ENCODE measurements around the gene TRAF2. TPM values are rescaled to one million over a fixed set of nuclear protein-coding genes. Genes with fewer than 3 reads are reported as not detected.

Gene TRAF2
- total and polyA plus RNA-seq, 4 donors = 4.7 to 14.9 (median 6.8) TPM

DNA sequence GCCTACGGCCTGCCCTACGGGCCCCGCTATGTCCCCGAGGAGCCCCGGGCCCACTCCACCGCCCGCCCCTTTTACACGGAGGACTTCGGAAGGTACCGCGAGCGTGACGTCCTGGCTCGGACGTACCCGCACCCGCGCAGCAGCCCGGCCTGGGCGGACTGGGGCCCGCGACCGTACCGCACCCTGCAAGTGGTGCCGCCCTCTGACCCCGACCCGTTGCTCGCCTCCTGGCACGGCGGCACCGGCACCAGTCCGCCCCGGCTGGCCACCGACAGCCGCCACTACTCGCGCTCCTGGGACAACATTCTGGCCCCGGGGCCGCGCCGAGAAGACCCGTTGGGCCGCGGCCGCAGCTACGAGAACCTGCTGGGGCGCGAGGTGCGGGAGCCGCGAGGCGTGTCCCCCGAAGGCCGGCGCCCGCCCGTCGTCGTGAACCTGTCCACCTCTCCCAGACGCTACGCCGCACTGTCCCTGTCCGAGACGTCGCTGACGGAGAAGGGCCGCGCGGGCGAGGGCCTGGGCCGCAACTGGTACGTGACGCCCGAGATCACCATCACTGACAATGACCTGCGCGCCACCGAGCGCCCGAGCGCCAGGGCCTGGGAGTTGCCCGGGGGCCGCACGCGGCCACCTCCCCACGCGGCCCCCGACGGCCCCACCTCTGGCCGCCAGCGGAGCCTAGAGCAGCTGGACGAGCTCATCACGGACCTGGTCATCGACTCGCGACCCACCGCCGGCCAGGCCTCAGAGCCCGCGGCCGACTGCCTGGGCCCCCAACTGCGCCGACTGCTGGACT, 40.7 kb upstream of the TRAF2 start:
- H3K4me1 ChIP-seq (ENCODE audit: control insufficient read depth in 4 of 4, insufficient read depth in 4 of 4, low read length in 3 of 4) = peaks cover 26 to 58% (median 49%) of the 10 kb centered on the region in 4 donors
- no peak overlapping the region for H3K4me3 ChIP-seq (ENCODE audit: low read depth in 1 of 3, low read length in 3 of 3)
- peaks cover 0 to 3% (median 0%) of the 10 kb centered on the region in 4 donors for H3K9me3 ChIP-seq (ENCODE audit: control insufficient read depth in 4 of 4, low read length in 3 of 4)
- no peak for DNase-seq (ENCODE audit: low spot score)
- no peak overlapping the region for H3K27ac ChIP-seq (ENCODE audit: low read depth in 1 of 2, low read length in 2 of 2)
- TF ChIP-seq, protein P1, sequence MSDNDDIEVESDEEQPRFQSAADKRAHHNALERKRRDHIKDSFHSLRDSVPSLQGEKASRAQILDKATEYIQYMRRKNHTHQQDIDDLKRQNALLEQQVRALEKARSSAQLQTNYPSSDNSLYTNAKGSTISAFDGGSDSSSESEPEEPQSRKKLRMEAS (IDR thresholded peaks at IDR 0.05) = no peak
- no peak for TF ChIP-seq SP1 (IDR thresholded peaks at IDR 0.05)
- TF ChIP-seq EGR1 (IDR thresholded peaks at IDR 0.05; ENCODE audit: low read depth in 2 of 2) = no peak
- TF ChIP-seq FOXA1 (IDR thresholded peaks at IDR 0.05) = no peak
- TF ChIP-seq, protein P2, sequence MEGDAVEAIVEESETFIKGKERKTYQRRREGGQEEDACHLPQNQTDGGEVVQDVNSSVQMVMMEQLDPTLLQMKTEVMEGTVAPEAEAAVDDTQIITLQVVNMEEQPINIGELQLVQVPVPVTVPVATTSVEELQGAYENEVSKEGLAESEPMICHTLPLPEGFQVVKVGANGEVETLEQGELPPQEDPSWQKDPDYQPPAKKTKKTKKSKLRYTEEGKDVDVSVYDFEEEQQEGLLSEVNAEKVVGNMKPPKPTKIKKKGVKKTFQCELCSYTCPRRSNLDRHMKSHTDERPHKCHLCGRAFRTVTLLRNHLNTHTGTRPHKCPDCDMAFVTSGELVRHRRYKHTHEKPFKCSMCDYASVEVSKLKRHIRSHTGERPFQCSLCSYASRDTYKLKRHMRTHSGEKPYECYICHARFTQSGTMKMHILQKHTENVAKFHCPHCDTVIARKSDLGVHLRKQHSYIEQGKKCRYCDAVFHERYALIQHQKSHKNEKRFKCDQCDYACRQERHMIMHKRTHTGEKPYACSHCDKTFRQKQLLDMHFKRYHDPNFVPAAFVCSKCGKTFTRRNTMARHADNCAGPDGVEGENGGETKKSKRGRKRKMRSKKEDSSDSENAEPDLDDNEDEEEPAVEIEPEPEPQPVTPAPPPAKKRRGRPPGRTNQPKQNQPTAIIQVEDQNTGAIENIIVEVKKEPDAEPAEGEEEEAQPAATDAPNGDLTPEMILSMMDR (IDR thresholded peaks at IDR 0.05; ENCODE audit: low read depth, low read length, missing input control) = no peak
- no peak for TF ChIP-seq HNF4G (IDR thresholded peaks at IDR 0.05)
- TF ChIP-seq TAF1 (conservative IDR thresholded peaks at IDR 0.05) = no peak
- no peak for TF ChIP-seq YY1 (IDR thresholded peaks at IDR 0.05)
- TF ChIP-seq HNF4A (conservative IDR thresholded peaks at IDR 0.05) = no peak
- no peak for TF ChIP-seq RAD21 (IDR thresholded peaks at IDR 0.05)
- TF ChIP-seq, protein P3, sequence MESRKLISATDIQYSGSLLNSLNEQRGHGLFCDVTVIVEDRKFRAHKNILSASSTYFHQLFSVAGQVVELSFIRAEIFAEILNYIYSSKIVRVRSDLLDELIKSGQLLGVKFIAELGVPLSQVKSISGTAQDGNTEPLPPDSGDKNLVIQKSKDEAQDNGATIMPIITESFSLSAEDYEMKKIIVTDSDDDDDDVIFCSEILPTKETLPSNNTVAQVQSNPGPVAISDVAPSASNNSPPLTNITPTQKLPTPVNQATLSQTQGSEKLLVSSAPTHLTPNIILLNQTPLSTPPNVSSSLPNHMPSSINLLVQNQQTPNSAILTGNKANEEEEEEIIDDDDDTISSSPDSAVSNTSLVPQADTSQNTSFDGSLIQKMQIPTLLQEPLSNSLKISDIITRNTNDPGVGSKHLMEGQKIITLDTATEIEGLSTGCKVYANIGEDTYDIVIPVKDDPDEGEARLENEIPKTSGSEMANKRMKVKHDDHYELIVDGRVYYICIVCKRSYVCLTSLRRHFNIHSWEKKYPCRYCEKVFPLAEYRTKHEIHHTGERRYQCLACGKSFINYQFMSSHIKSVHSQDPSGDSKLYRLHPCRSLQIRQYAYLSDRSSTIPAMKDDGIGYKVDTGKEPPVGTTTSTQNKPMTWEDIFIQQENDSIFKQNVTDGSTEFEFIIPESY (IDR thresholded peaks at IDR 0.05) = no peak
- no peak overlapping the region for H3K9ac ChIP-seq (ENCODE audit: low read depth in 1 of 2, low read length in 2 of 2)
- WGBS = 43% methylated on average over 102 of the region's 102 CpGs
- peaks cover 0 to 2% (median 0%) of the 10 kb centered on the region in 4 donors for H3K36me3 ChIP-seq (ENCODE audit: control insufficient read depth in 4 of 4, insufficient read depth in 3 of 4, low read depth in 1 of 4, low read length in 3 of 4)
- H3K27me3 ChIP-seq (ENCODE audit: control insufficient read depth in 4 of 4, insufficient read depth in 4 of 4, low read length in 3 of 4) = no peaks in the 10 kb centered on the region

DNA sequence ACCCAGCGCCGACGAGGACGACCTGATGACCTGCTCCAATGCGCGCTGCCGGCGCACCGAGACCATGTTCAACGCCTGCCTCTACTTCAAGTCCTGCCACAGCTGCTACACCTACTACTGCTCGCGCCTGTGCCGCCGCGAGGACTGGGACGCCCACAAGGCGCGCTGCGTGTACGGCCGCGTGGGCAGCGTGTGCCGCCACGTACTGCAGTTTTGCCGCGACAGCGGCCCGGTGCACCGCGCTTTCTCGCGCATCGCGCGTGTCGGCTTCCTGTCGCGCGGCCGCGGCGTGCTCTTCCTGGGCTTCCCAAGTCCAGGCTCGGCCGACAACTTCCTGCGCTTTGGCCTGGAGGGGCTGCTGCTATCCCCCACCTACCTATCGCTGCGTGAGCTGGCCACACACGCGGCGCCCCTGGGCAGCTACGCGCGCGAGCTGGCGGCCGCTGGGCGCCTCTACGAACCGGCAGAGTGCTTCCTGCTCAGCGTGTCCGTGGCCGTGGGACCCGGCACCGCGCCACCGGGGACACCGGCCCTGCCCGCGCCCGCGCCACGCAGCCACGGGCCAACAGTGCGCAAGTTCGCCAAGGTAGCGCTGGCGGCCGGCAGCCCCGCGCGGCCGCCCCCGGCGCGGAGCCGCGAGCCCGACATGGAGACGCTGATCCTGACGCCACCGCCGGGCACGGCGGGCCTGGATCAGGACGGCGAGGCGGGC, 39.8 kb upstream of the TRAF2 start:
- Histone ChIP-seq H3K4me3 (ENCODE audit: low read depth in 1 of 3, low read length in 3 of 3) (no peak overlapping the region), H3K4me1 (ENCODE audit: control insufficient read depth in 4 of 4, insufficient read depth in 4 of 4, low read length in 3 of 4) (peaks cover 30 to 58% (median 49%) of the 10 kb centered on the region in 4 donors), H3K9me3 (ENCODE audit: control insufficient read depth in 4 of 4, low read length in 3 of 4) (peaks cover 0 to 3% (median 0%) of the 10 kb centered on the region in 4 donors), H3K27ac (ENCODE audit: low read depth in 1 of 2, low read length in 2 of 2) (no peak overlapping the region), H3K27me3 (ENCODE audit: control insufficient read depth in 4 of 4, insufficient read depth in 4 of 4, low read length in 3 of 4) (no peaks in the 10 kb centered on the region), H3K9ac (ENCODE audit: low read depth in 1 of 2, low read length in 2 of 2) (no peak overlapping the region), H3K36me3 (ENCODE audit: control insufficient read depth in 4 of 4, insufficient read depth in 3 of 4, low read depth in 1 of 4, low read length in 3 of 4) (peaks cover 0 to 2% (median 0%) of the 10 kb centered on the region in 4 donors)
- WGBS = 21% methylated on average over 98 of the region's 98 CpGs
- no peak for DNase-seq (ENCODE audit: low spot score)
- no peak for TF ChIP-seq HNF4A (conservative IDR thresholded peaks at IDR 0.05)
- TF ChIP-seq NR2F2 (IDR thresholded peaks at IDR 0.05) = no peak
- TF ChIP-seq JUND (IDR thresholded peaks at IDR 0.05) = no peak
- no peak for TF ChIP-seq HNF4G (IDR thresholded peaks at IDR 0.05)
- TF ChIP-seq RXRA (IDR thresholded peaks at IDR 0.05) = no peak
- no peak for TF ChIP-seq SP1 (IDR thresholded peaks at IDR 0.05)
- TF ChIP-seq, protein P1 (IDR thresholded peaks at IDR 0.05) = no peak
- TF ChIP-seq RAD21 (IDR thresholded peaks at IDR 0.05) = no peak
